ENCODE results near the gene FAM120B. TPM values are rescaled to one million over a fixed set of nuclear protein-coding genes. Genes with fewer than 3 reads are reported as not detected.
A peak's percentile ranks its signal among the peaks of the same experiment; 100 is the strongest.

FAM120B gene
- total RNA-seq, 2 experiments from 2014 or later = 34.9 to 35.8 TPM

DNA sequence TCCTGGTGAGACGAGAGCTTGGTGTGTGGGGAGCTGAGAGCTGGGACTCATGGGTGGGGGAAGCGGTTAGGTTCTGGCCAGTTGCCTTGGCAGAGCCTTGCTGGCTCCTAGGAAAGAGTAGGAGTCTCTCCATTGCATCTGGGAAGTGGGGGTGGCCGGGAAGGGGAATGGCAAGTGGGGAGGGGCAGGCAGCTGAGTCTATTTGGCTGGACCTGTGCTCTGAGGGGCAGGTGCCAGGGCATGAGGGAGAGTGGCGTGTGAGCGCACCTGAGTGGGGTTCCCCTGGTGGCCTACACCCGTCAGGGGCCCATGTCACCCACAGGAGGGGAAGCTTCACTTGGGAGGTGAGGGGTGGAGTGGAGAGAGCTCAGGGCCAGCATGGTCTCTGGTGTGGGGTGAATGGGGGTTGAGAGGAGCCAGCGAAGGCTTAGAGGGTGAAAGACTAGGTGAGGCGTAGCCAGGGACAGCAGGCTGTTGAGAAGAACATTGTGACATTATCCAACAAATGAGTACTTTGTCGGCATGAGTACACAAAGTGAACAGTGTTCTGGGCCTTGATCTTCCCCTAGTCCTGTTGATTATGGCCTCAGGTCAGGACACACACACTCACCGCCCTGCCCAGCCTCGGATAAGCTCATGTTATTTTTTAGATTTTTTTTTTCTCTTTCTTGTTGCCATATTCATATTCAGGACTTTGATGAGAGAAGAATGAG is 59.8 kb downstream of the FAM120B start:
- Mint-ChIP-seq H3K36me3 (peaks cover 7% of the 10 kb centered on the region), H3K27me3 (no peaks in the 10 kb centered on the region), H3K27ac (no peak overlapping the region), H3K4me3 (no peak overlapping the region), H3K4me1 (peaks cover 6% of the 10 kb centered on the region), H3K9me3 (no peaks in the 10 kb centered on the region)
- DNase-seq (no peak), ATAC-seq (ENCODE audit: low read depth) (peak; percentile 22)
- POLR2A ChIA-PET = no interaction called here

DNA sequence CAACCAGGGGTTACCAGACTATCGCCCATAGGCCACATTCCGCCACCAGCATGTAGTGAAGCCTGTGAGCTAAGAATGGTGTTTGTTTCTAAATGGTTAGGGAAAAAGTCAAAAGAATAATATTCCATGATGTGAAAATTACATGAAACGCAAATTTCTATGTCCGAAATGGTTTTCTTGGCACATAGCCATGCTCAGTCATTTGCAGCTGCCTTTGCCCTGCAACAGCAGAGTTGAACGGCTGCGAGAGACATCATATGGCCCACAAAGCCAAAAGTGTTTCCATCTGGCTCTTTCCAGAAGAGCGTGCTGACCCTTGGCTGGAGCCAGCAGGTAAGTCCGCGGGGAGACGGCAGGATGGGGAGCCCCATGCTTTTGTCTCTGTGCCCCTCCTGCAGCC is 60.7 kb downstream of the FAM120B start:
- peaks cover 7% of the 10 kb centered on the region for H3K36me3 Mint-ChIP-seq
- no peaks in the 10 kb centered on the region for H3K9me3 Mint-ChIP-seq
- H3K4me1 Mint-ChIP-seq = peaks cover 6% of the 10 kb centered on the region
- H3K27ac Mint-ChIP-seq = no peak overlapping the region
- DNase-seq = no peak
- POLR2A ChIA-PET = no interaction called here
- no peak overlapping the region for H3K4me3 Mint-ChIP-seq
- H3K27me3 Mint-ChIP-seq = no peaks in the 10 kb centered on the region
- no peak for ATAC-seq (ENCODE audit: low read depth)

DNA sequence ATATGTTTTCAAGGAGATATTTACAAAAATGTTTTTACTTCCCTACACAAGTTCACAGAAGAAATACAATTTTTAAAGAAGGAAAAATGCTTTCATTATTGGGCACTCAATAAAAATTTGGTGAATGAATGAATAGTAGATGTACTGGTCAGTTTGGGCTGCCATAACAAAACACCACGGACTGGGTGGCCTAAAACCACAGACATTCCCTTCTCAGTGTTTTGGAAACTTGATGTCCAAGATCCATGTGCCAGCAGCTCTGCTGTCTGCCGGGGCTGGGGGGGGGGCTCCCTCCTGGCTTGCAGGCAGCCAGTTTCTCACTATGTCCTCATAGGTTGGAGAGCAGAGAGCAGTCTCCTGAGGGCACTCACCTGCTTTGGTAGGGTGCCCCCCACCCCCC is 62.0 kb downstream of the FAM120B start:
- no peaks in the 10 kb centered on the region for H3K27me3 Mint-ChIP-seq
- H3K36me3 Mint-ChIP-seq = peaks cover 7% of the 10 kb centered on the region
- no peak for DNase-seq
- no peak for ATAC-seq (ENCODE audit: low read depth)
- H3K9me3 Mint-ChIP-seq = no peaks in the 10 kb centered on the region
- no peak overlapping the region for H3K27ac Mint-ChIP-seq
- peaks cover 6% of the 10 kb centered on the region for H3K4me1 Mint-ChIP-seq
- POLR2A ChIA-PET = no interaction called here
- H3K4me3 Mint-ChIP-seq = no peak overlapping the region

DNA sequence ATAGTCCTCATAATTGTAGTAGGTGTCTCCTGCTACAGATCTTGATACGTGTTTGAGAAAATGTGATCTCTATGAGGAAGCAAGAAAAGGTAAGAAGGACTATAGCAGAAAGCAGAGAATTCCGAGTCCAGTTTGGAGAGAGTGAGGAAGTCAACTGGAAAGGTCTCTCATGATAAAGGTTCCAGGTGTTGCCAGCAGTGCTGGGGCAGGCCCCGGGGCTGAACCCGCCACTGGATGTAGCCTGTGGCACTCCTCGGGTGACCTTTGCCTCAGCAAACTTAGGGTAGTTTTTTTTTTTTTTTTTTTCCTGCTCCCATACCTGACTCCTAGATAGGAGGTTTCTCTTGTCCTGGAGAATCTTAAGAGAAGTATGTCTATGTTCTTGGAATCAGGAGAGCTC is 62.8 kb downstream of the FAM120B start:
- H3K4me3 Mint-ChIP-seq = no peak overlapping the region
- H3K27me3 Mint-ChIP-seq = no peaks in the 10 kb centered on the region
- H3K27ac Mint-ChIP-seq = no peak overlapping the region
- H3K9me3 Mint-ChIP-seq = no peaks in the 10 kb centered on the region
- no peak for ATAC-seq (ENCODE audit: low read depth)
- peaks cover 5% of the 10 kb centered on the region for H3K4me1 Mint-ChIP-seq
- POLR2A ChIA-PET = no interaction called here
- H3K36me3 Mint-ChIP-seq = peaks cover 9% of the 10 kb centered on the region
- DNase-seq = no peak

DNA sequence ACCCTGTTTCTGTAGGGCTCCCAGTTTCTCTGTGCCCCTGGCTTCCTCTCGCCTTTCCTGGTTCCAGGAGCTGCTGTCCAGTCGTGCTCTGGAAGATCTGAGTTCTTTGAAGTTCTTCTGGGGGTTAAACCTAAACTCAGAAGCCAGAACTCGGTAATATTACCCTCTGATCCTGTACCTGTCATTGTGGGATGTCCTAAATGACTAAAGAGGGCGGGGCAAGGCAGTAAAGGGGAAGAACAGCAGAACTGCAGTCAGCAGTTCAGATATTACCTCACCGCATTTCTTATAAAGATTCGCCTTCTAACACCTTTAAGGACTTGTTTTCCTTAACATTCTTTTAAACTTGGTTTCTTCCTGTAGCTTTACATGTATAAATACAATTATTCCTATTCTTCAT is 63.9 kb downstream of the FAM120B start:
- Mint-ChIP-seq H3K27ac (no peak overlapping the region), H3K4me1 (peaks cover 9% of the 10 kb centered on the region), H3K9me3 (no peaks in the 10 kb centered on the region), H3K36me3 (peaks cover 10% of the 10 kb centered on the region), H3K27me3 (no peaks in the 10 kb centered on the region), H3K4me3 (no peak overlapping the region)
- DNase-seq (no peak), ATAC-seq (ENCODE audit: low read depth) (no peak)
- POLR2A ChIA-PET = no interaction called here

DNA sequence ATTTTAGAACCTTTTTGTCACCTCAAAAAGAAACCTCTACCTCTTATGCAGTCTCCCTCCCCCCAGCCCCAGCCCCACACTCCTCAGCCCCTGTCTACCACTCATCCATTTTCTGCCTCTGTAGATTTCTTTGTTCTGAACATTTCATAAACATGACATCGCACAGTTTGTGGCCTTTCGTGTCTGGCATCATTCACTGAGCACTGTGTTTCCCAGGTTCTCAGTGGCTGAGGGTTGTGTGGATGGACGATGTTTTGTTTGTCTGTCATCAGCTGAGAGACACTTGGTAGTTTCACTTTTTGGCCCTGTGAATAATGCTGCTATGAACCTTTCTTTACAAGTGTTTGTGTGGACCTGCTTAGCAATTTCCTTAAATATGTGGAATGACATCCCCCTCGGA is 64.5 kb downstream of the FAM120B start:
- no peak for DNase-seq
- Mint-ChIP-seq H3K27me3 (no peaks in the 10 kb centered on the region), H3K9me3 (no peaks in the 10 kb centered on the region), H3K27ac (no peak overlapping the region), H3K4me3 (no peak overlapping the region), H3K4me1 (peaks cover 16% of the 10 kb centered on the region), H3K36me3 (peaks cover 15% of the 10 kb centered on the region)
- POLR2A ChIA-PET = no interaction called here
- no peak for ATAC-seq (ENCODE audit: low read depth)

DNA sequence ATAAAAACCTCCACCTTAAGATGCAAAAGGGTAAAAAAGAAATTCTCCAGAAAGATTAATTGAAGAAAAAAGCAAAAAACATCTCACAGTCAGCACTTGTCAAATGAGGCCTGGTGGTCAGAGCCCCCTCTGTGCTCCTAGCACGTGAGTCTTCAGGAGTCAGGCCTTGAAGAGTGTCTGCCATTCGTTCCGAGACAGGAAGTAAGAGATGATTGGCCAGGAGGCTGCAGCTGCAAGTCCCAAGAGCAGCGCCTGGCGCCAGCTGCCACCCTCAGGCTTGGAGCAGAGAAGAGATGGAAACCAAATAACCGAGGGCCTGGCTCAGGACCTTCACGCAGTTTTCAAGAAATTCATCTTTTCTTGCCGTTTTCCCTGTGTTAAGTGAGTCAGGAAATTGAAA is 65.0 kb downstream of the FAM120B start:
- peaks cover 20% of the 10 kb centered on the region for H3K4me1 Mint-ChIP-seq
- POLR2A ChIA-PET = no interaction called here
- H3K27ac Mint-ChIP-seq = no peak overlapping the region
- H3K4me3 Mint-ChIP-seq = no peak overlapping the region
- DNase-seq = no peak
- H3K36me3 Mint-ChIP-seq = peaks cover 17% of the 10 kb centered on the region
- ATAC-seq (ENCODE audit: low read depth) = no peak
- no peaks in the 10 kb centered on the region for H3K9me3 Mint-ChIP-seq
- no peaks in the 10 kb centered on the region for H3K27me3 Mint-ChIP-seq

DNA sequence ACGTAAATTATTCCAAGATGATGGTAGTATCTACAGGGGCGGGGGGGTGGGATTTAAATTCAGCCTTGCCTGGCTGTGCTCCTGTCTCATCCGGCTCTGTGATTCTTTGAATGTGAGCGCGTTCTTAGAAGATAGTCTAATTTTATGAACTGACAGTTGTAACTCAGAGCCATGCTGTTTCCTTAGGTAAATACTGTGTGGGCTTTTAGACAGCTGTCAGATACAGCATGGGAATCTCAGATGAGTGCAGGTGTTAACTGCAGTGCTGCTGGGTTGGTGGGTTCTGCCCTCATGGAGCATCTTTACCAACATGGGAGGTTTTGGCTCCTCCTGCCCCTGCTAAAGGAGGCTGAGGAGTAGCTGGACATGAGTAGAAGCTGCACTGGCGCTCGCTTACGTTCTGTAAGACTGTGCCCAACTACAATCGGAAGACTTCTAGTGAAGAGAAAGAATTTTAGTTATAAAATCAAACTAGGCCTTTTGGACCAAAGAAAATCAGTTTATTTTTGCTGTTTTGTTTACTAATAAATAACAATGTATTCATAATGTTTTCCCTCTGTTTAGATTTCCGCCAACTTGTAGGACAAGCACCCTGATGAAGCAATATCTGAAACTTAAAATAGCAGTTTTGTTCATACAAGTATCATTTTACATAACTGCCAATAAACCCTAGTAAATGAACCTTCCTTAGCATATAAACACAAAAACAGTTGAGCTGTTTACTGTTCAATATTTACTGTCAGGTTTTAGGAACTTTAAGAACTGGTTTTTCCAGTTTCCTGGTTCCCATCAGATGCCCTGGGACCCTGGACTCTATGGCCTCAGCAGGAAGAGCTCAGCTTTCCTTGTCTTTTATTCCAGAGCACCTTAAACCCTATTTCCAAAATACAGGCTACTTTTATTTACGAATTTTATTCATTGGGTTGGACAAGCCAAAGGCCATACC is 66.1 kb downstream of the FAM120B start:
- POLR2A ChIA-PET = no interaction called here
- peaks cover 20% of the 10 kb centered on the region for H3K4me1 Mint-ChIP-seq
- no peak overlapping the region for H3K27ac Mint-ChIP-seq
- no peaks in the 10 kb centered on the region for H3K9me3 Mint-ChIP-seq
- no peak overlapping the region for H3K4me3 Mint-ChIP-seq
- DNase-seq = no peak
- H3K27me3 Mint-ChIP-seq = no peaks in the 10 kb centered on the region
- peaks cover 17% of the 10 kb centered on the region for H3K36me3 Mint-ChIP-seq
- ATAC-seq (ENCODE audit: low read depth) = no peak

DNA sequence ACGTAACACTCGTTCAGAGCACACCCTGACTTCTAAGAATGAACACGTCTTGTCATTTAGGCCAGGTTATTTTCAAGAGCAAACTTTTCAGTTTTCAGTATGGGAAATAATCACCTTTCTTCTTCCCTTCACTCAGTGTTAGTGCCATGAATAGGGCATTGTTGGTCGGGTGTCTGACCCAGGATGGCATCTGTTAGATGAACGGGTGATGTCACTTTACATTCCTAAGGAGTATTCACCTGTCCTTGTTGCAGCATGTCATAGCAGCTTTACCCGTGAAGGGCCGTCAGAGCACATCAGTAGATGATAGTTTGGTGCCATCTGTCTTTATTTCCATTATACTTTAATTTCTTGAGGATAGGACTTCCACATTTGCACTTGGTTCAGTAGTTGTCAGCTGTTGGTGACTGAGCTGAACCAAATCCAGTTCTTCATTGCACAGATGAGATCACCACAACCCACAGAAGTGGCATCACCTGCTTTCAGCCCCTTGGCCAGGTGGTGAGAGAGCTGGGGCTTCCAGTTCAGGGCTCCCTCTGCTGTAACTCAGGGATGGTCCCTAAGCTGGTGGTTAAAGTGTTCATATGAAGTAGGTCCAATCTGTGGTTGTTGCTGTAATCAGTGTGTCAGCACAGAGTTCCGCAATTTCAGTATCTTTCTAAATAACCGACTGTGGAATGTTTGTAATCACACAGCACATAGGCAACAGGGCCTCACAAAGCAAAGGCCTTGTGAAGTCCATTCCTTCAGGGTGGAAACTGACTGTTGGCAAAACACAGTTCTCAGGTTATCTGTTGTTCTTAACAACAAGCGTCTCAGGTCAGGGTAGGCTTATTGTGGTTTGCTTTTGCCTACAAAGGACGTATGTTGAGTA is 68.2 kb downstream of the FAM120B start:
- no peak for ATAC-seq (ENCODE audit: low read depth)
- H3K27me3 Mint-ChIP-seq = no peaks in the 10 kb centered on the region
- no peak for DNase-seq
- no peak overlapping the region for H3K4me3 Mint-ChIP-seq
- peaks cover 29% of the 10 kb centered on the region for H3K4me1 Mint-ChIP-seq
- no peak overlapping the region for H3K27ac Mint-ChIP-seq
- peaks cover 11% of the 10 kb centered on the region for H3K36me3 Mint-ChIP-seq
- no peaks in the 10 kb centered on the region for H3K9me3 Mint-ChIP-seq
- POLR2A ChIA-PET = no interaction called here

DNA sequence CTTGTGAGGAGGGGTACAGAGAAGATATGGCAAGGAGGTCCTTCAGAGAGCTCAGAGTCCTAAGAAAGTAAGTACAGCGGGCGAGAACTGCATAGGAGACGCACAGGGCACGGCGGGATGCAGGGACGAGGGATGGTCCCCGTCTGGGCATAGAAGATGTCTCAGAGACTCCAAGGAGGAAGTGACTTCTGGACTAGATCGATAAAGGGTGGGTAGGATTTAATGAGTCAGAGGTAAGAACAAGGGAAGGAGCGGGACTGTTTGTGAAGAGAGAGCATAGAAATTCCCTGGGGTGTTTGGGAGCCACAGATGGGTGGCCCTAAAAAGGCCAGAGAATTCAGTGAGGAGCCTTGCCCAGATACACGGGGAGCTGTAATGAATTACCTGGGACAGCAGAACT is 69.1 kb downstream of the FAM120B start:
- Mint-ChIP-seq H3K36me3 (peaks cover 11% of the 10 kb centered on the region), H3K4me3 (no peak overlapping the region), H3K27me3 (no peaks in the 10 kb centered on the region), H3K9me3 (no peaks in the 10 kb centered on the region), H3K27ac (peak overlapping the region; percentile 43), H3K4me1 (peaks cover 29% of the 10 kb centered on the region)
- DNase-seq = no peak
- POLR2A ChIA-PET = no interaction called here
- ATAC-seq (ENCODE audit: low read depth) = no peak

DNA sequence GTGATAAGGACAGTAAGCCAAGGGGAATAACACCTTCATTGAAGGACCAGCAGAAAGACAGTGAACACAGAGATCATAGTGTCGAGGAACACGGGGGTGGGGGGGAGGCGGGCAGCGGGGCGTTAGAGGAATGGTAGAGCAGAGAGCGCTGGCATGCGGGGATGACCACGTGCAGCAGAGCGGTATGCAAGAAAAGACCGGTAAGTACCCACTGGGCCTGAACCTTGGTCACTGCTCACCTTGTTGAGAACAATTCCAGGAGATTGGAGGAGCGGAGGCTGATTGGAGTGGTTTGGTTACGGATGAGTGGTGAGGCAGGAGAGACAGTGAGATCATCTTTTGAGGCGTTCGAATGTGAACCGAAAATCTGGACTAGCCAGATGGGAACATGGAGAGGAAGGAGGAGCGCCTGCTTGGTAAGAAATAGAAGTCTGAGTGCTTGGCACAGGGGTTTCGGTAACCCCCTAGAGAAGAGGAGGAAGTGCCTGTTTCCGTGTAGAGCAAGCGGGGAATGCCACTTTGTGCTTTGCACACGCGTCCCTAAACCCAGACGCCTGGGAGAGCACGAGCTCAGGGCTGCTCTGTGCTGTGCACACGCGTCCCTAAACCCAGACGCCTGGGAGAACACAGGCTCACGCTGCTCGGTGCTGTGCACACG is 70.0 kb downstream of the FAM120B start:
- ATAC-seq (ENCODE audit: low read depth) (no peak), DNase-seq (no peak)
- POLR2A ChIA-PET = no interaction called here
- Mint-ChIP-seq H3K27ac (peak overlapping the region; percentile 44), H3K4me1 (peaks cover 31% of the 10 kb centered on the region), H3K36me3 (peaks cover 11% of the 10 kb centered on the region), H3K4me3 (no peak overlapping the region), H3K27me3 (no peaks in the 10 kb centered on the region), H3K9me3 (no peaks in the 10 kb centered on the region)

DNA sequence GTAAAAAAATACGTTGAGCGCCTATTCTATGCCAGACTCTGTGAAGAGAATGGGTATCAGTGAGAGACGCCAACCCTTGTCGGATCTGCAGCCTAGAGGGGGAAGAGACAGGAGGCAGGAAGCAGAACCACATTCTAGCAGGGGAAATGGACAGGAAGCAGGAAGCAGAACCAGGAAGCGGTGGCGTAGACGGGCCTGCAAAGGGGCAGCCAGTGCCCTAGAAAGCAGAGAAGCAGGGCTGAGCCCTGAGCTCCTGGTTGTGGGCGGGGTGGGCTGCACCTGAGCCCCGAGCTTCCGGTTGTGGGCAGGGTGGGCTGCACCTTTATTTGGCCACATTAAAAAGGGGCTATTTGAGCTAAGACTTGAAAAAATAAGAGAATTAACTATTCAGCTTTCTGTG is 71.9 kb downstream of the FAM120B start:
- Mint-ChIP-seq H3K4me3 (peak overlapping the region; percentile 65), H3K4me1 (peaks cover 32% of the 10 kb centered on the region), H3K27ac (peak overlapping the region; percentile 74), H3K9me3 (no peaks in the 10 kb centered on the region), H3K27me3 (no peaks in the 10 kb centered on the region), H3K36me3 (peaks cover 11% of the 10 kb centered on the region)
- ATAC-seq (ENCODE audit: low read depth) = peak; percentile 78
- POLR2A ChIA-PET = interaction anchor here (1.4 kb wide), 1 partner anchor 83 kb away, joined by 4 read pairs; no protein-coding TSS in a partner anchor
- DNase-seq = peak; percentile 49

DNA sequence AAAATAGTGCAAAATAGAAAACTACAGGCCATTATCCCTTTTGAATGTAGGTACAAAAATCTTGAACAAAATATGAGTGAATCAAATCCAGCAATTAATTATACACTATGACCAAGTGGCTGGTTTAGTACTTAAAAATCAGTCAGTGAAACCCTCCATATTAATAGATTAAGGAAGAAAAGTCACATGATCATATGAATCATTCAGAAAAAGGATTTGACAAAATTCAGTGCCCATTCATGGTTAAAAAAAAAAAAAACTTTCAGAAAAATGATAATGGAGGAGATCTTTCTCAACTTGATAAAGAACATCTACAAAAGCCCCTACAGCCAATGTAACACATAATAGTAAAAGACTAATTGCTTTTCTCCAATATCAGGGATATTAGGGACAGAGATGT is 75.0 kb downstream of the FAM120B start:
- Mint-ChIP-seq H3K27ac (no peak overlapping the region), H3K9me3 (no peaks in the 10 kb centered on the region), H3K27me3 (no peaks in the 10 kb centered on the region), H3K4me3 (no peak overlapping the region), H3K4me1 (peaks cover 15% of the 10 kb centered on the region), H3K36me3 (peaks cover 1% of the 10 kb centered on the region)
- POLR2A ChIA-PET = no interaction called here
- DNase-seq (no peak), ATAC-seq (ENCODE audit: low read depth) (no peak)

All from activated naive CD8-positive, alpha-beta T cell treated with anti-CD3 and anti-CD28 coated beads, Interleukin-2, amount 10 ng/mL, durations not matched to agents 7 days and 5 days (primary cell).